ENCODE measurements around the gene FPR3.

DNA sequence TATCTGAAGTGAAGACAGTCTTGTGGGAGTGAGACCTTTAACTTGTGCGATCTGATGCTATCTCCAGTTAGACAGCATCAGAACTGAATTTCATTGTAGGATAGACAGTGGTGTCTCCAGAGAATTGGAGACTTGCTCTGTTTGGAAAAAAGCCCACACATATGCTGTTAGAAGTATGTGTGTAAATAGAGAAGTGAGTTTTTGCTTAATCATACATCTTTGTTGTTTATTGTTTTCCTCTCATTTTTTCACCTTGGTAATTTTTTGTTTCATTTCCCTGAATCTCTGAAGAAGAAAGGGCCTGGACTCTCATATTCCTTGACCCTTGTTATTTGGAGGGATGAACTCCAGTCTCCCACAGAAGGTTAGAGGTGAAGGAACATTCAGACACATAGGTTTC, 21.8 kb downstream of the FPR3 start:
- TF ChIP-seq, protein P1, sequence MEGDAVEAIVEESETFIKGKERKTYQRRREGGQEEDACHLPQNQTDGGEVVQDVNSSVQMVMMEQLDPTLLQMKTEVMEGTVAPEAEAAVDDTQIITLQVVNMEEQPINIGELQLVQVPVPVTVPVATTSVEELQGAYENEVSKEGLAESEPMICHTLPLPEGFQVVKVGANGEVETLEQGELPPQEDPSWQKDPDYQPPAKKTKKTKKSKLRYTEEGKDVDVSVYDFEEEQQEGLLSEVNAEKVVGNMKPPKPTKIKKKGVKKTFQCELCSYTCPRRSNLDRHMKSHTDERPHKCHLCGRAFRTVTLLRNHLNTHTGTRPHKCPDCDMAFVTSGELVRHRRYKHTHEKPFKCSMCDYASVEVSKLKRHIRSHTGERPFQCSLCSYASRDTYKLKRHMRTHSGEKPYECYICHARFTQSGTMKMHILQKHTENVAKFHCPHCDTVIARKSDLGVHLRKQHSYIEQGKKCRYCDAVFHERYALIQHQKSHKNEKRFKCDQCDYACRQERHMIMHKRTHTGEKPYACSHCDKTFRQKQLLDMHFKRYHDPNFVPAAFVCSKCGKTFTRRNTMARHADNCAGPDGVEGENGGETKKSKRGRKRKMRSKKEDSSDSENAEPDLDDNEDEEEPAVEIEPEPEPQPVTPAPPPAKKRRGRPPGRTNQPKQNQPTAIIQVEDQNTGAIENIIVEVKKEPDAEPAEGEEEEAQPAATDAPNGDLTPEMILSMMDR (IDR thresholded peaks at IDR 0.05): no peak
- TF ChIP-seq ZFX (IDR thresholded peaks at IDR 0.05; ENCODE audit: borderline replicate concordance): no peak
